CD4-positive, alpha-beta T cell (primary cell): Measurements from ENCODE around the gene CALHM6. TPM values are rescaled to one million over a fixed set of nuclear protein-coding genes. Genes with fewer than 3 reads are reported as not detected.

ENCODE experiments used
- ATAC-seq: fragments of 200-7000 bp; cut with Tn5 transposase; one replicate; pipeline ENCODE4 v1.10.0; 2022; ENCODE audit warnings: mild to moderate bottlenecking; ENCODE audit not compliant: poor library complexity
- CTCF ChIA-PET: fragments of 350-600 bp; sonication (Branson Sonifier 250); formaldehyde crosslinking; loops from one replicate; lab custom pipeline; 2021; ENCODE audit warnings: antibody characterized with exemption, inconsistent platforms; lab: Charles Lee
- POLR2A ChIA-PET: fragments of 350-600 bp; sonication (Branson Sonifier 250); formaldehyde crosslinking; loops from one replicate; lab custom pipeline; 2021; ENCODE audit warnings: antibody characterized with exemption, inconsistent platforms; lab: Charles Lee
- DNase-seq, 14 experiments: peaks; one replicate each; pipeline ENCODE4 v3.0.0-alpha.2; 2013 to 2020; ENCODE audit warnings: mixed read lengths in 2 of 14
- H3K27ac ChIP-seq, 2 donors: one replicate each; pipeline versions ENCODE4 v1.5.1 to v1.7.0; 2013; ENCODE audit warnings: low read length in 2 of 2, low read depth in 1 of 2, mild to moderate bottlenecking in 1 of 2
- H3K27me3 ChIP-seq, 2 experiments: 1 replicate in 1 of 2; 2 replicates in 1 of 2; pipeline versions ENCODE4 v1.6.1 to v1.7.0; 2013; ENCODE audit warnings: low read length in 2 of 2, control low read depth in 1 of 2, mild to moderate bottlenecking in 1 of 2, moderate library complexity in 1 of 2; ENCODE audit not compliant: insufficient read depth in 2 of 2, control insufficient read depth in 1 of 2
- H3K36me3 ChIP-seq: one replicate; pipeline ENCODE4 v1.6.1; 2013; ENCODE audit warnings: low read length, control low read depth; ENCODE audit not compliant: insufficient read depth
- H3K4me1 ChIP-seq: one replicate; pipeline ENCODE4 v1.6.1; 2013; ENCODE audit warnings: low read length, control low read depth; ENCODE audit not compliant: insufficient read depth
- H3K4me3 ChIP-seq: one replicate; pipeline ENCODE4 v1.5.1; 2013; ENCODE audit warnings: mild to moderate bottlenecking, low read length, moderate library complexity
- H3K9me3 ChIP-seq, 2 experiments: 1 replicate in 1 of 2; 2 replicates in 1 of 2; pipeline versions ENCODE4 v1.6.1 to v1.7.0; 2013; ENCODE audit warnings: low read length in 2 of 2, mild to moderate bottlenecking in 2 of 2, control low read depth in 1 of 2, moderate library complexity in 1 of 2; ENCODE audit not compliant: control insufficient read depth in 1 of 2, insufficient read depth in 1 of 2
- H3K27ac Mint-ChIP-seq: one replicate; pipeline ENCODE4 v1.8.0; 2020; ENCODE audit warnings: mixed read lengths
- H3K27me3 Mint-ChIP-seq: one replicate; pipeline ENCODE4 v1.8.0; 2021; ENCODE audit warnings: mixed read lengths
- H3K36me3 Mint-ChIP-seq: one replicate; pipeline ENCODE4 v1.8.0; 2021; ENCODE audit warnings: low read depth, mixed read lengths
- H3K4me1 Mint-ChIP-seq: one replicate; pipeline ENCODE4 v1.8.0; 2021; ENCODE audit warnings: low read depth, mixed read lengths
- H3K4me3 Mint-ChIP-seq: one replicate; pipeline ENCODE4 v1.8.0; 2020; ENCODE audit warnings: mild to moderate bottlenecking, mixed read lengths
- H3K9me3 Mint-ChIP-seq: one replicate; pipeline ENCODE4 v1.8.0; 2020; ENCODE audit warnings: mixed read lengths
- CTCF ChIP-seq: fragments of 200-600 bp; IDR thresholded peaks from one replicate; pipeline ENCODE4 v1.8.0; 2022; ENCODE audit warnings: antibody characterized with exemption, mild to moderate bottlenecking
- intact Hi-C, 2 experiments: fragments of 100-400 bp; cut with DNase I in 1 of 2; cut with micrococcal nuclease in 1 of 2; formaldehyde crosslinking; loops; one replicate each; pipeline versions ENCODE4 v1.15.1 to v1.9.0; 2023 to 2025; cut with DNase I, micrococcal nuclease
- total RNA-seq, 174 experiments: library from RNA in 2 of 174; stranded (reverse) in 2 of 174; gene quantifications; one replicate each; pipeline ENCODE4 v1.2.3 and lab custom pipeline; 2021 to 2026

CALHM6 gene
- total RNA-seq, 2 experiments from 2014 or later = 3.0 to 3.1 TPM

DNA sequence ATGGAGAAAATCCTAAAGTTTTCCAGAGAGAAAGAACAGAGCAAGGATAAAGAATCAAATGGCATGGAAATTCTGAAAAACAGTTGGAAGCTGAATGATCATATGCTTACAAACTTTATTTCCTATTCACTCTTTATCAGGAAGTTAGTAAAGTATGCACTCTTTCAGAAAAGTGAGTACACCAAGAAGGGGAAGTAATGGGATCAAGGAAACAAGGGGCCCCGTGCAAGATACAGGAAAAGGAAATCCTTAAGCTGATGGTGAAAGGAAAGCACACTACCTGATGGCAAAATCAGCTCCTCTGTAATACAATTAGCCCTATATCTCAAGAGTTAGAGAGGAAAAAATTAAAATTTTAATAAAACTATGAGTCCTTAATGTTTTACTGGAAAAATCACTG is 14.0 kb downstream of the CALHM6 start:
- peak in 1 of 14 experiments; percentile 15 for DNase-seq
- Histone ChIP-seq H3K36me3 (no peaks in the 10 kb centered on the region), H3K4me3 (no peak overlapping the region), H3K4me1 (peaks cover 2% of the 10 kb centered on the region), H3K27ac (no peak overlapping the region), H3K27me3 (no peaks in the 10 kb centered on the region), H3K9me3 (no peaks in the 10 kb centered on the region)
- CTCF ChIA-PET = no interaction called here
- Mint-ChIP-seq H3K27me3 (no peaks in the 10 kb centered on the region), H3K4me3 (no peak overlapping the region), H3K27ac (no peak overlapping the region), H3K4me1 (peaks cover 20% of the 10 kb centered on the region), H3K36me3 (no peaks in the 10 kb centered on the region), H3K9me3 (no peaks in the 10 kb centered on the region)
- intact Hi-C loops = no loop called here
- TF ChIP-seq CTCF = no peak
- POLR2A ChIA-PET = no interaction called here
- ATAC-seq = no peak

DNA sequence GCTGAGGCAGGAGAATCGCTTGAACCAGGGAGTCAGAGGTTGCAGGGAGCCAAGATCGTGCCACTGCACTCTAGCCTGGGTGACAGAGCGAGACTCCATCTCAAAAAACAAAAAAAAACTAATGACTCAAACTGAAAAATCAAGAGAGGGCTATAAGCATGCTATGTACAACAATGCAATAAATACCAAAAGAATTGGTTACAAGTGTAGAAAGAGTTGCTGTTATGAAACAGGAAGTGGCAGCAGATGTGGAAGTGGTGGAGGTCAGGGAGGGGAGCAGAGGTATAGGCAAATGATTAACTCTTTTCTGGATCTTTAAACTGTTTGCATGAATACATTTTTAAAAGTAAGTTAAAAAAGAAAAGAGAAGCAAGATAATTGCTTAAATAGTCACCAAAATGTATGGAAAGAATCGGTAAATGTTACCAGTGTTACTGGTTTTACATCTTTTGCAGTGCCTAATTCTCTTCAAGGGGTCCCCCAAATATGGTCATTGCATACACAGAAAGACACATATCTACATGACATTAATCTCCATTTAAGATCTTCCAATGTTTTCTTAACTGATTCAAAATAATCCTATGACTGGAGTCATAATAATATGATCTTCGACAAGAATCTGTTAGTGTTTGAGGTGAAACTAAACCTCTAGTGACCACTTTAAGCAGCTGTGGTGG is 15.0 kb downstream of the CALHM6 start:
- DNase-seq (peak in 4 of 14 experiments; percentile 9 to 64 (median 47)), ATAC-seq (peak; percentile 68)
- Mint-ChIP-seq H3K9me3 (no peaks in the 10 kb centered on the region), H3K36me3 (no peaks in the 10 kb centered on the region), H3K27me3 (no peaks in the 10 kb centered on the region), H3K4me3 (no peak overlapping the region), H3K4me1 (peaks cover 20% of the 10 kb centered on the region), H3K27ac (no peak overlapping the region)
- CTCF ChIA-PET = no interaction called here
- Histone ChIP-seq H3K4me3 (no peak overlapping the region), H3K9me3 (no peaks in the 10 kb centered on the region), H3K27ac (no peak overlapping the region), H3K27me3 (no peaks in the 10 kb centered on the region), H3K36me3 (no peaks in the 10 kb centered on the region), H3K4me1 (peaks cover 2% of the 10 kb centered on the region)
- no peak for TF ChIP-seq CTCF
- intact Hi-C loops = no loop called here
- POLR2A ChIA-PET = no interaction called here

GRCh38 chr6:116482780-116483179 is 21.6 kb downstream of the CALHM6 start:
- CTCF ChIA-PET = no interaction called here
- Histone ChIP-seq H3K9me3 (no peaks in the 10 kb centered on the region), H3K27ac (no peak overlapping the region), H3K4me1 (no peaks in the 10 kb centered on the region), H3K36me3 (no peaks in the 10 kb centered on the region), H3K27me3 (peaks cover 0 to 9% of the 10 kb centered on the region in 2 experiments), H3K4me3 (no peak overlapping the region)
- no peaks in the 10 kb centered on the region for H3K36me3 Mint-ChIP-seq
- POLR2A ChIA-PET = no interaction called here
- no peak overlapping the region for H3K4me3 Mint-ChIP-seq
- H3K4me1 Mint-ChIP-seq = no peaks in the 10 kb centered on the region
- ATAC-seq (no peak), DNase-seq (no peak)
- TF ChIP-seq CTCF = no peak
- no peaks in the 10 kb centered on the region for H3K9me3 Mint-ChIP-seq
- intact Hi-C loops = no loop called here
- H3K27me3 Mint-ChIP-seq = peaks cover 15% of the 10 kb centered on the region
- H3K27ac Mint-ChIP-seq = no peak overlapping the region
